ENCODE results near the gene FABP7. TPM values are rescaled to one million over a fixed set of nuclear protein-coding genes. Genes with fewer than 3 reads are reported as not detected.

The FABP7 gene
- total and polyA plus RNA-seq, 2 donors from 2014 or later: not detected

GRCh38 chr6:122766256-122766655 lies 13.3 kb upstream of the FABP7 start:
- no peak for TF ChIP-seq CTCF (IDR thresholded peaks at IDR 0.05; ENCODE audit: borderline replicate concordance, extremely low read depth, insufficient read depth)
- H3K9ac ChIP-seq (ENCODE audit: low read length in 3 of 3): no peak overlapping the region
- H3K9me3 ChIP-seq (ENCODE audit: control insufficient read depth in 2 of 3, insufficient read depth in 1 of 3, low read length in 3 of 3): no peaks in the 10 kb centered on the region
- no peaks in the 10 kb centered on the region for H3K36me3 ChIP-seq (ENCODE audit: control insufficient read depth in 2 of 3, insufficient read depth in 3 of 3, low read length in 3 of 3)
- peaks cover 0 to 6% (median 0%) of the 10 kb centered on the region in 3 donors for H3K4me1 ChIP-seq (ENCODE audit: control insufficient read depth in 2 of 3, insufficient read depth in 2 of 3, low read depth in 1 of 3, low read length in 3 of 3)
- H3K4me3 ChIP-seq (ENCODE audit: low read length in 3 of 3): no peak overlapping the region
- DNase-seq (no peak), FAIRE-seq (no peak)
- intact Hi-C loops (cut with DNase I): no loop called here
- no peaks in the 10 kb centered on the region for H3K27me3 ChIP-seq (ENCODE audit: control insufficient read depth, insufficient read depth, low read length)
- H3K27ac ChIP-seq (ENCODE audit: low read depth in 2 of 2, low read length in 2 of 2): no peak overlapping the region

- Histone ChIP-seq H3K9me3 (ENCODE audit: control insufficient read depth in 2 of 3, insufficient read depth in 1 of 3, low read length in 3 of 3) (no peaks in the 10 kb centered on the region), H3K27ac (ENCODE audit: low read depth in 2 of 2, low read length in 2 of 2) (no peak overlapping the region), H3K9ac (ENCODE audit: low read length in 3 of 3) (no peak overlapping the region), H3K27me3 (ENCODE audit: control insufficient read depth, insufficient read depth, low read length) (no peaks in the 10 kb centered on the region), H3K36me3 (ENCODE audit: control insufficient read depth in 2 of 3, insufficient read depth in 3 of 3, low read length in 3 of 3) (no peaks in the 10 kb centered on the region), H3K4me3 (ENCODE audit: low read length in 3 of 3) (peak overlapping the region in 1 of 3 donors; percentile 44), H3K4me1 (ENCODE audit: control insufficient read depth in 2 of 3, insufficient read depth in 2 of 3, low read depth in 1 of 3, low read length in 3 of 3) (peaks cover 0 to 6% (median 0%) of the 10 kb centered on the region in 3 donors)
- no peak for TF ChIP-seq CTCF (IDR thresholded peaks at IDR 0.05; ENCODE audit: borderline replicate concordance, extremely low read depth, insufficient read depth)
- DNase-seq (no peak), FAIRE-seq (no peak)
- intact Hi-C loops (cut with DNase I): no loop called here
Observed at GRCh38 chr6:122770835-122771601, 8.5 kb upstream of the FABP7 start.

DNA sequence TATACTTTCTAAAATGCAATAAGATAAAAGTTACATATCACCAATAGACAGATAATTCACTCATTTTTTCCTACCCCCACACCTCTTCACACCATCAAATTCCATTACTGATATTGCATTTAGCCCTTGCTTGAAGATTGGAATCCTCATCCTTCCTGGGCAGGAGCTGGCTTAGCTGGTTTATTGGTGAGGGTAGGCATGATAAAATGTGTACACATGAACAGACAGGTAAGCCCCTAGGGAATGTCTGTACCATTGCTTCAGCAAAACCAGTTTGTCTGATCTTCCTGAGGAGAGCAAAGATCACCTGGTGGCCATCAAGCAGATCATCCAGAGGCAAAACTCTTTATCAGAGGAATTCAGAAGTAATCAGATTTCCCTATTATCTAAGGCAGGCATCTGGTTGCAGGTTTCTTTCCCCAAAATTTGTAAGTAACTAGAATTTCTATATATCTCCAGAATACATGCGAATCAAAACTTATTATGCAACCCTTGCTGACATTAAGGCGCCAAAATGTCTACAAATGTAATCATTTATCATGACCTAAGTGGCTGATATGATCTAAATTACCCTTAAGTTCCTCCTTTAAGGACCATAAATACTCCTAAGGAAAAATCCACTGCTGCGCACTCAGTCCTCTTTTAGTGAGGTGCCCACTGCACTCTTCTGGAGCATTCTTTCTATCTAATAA lies 6.6 kb upstream of the FABP7 start:
- Histone ChIP-seq H3K27ac (ENCODE audit: low read depth in 2 of 2, low read length in 2 of 2) (no peak overlapping the region), H3K4me1 (ENCODE audit: control insufficient read depth in 2 of 3, insufficient read depth in 2 of 3, low read depth in 1 of 3, low read length in 3 of 3) (peaks cover 0 to 6% (median 0%) of the 10 kb centered on the region in 3 donors), H3K9ac (ENCODE audit: low read length in 3 of 3) (no peak overlapping the region), H3K36me3 (ENCODE audit: control insufficient read depth in 2 of 3, insufficient read depth in 3 of 3, low read length in 3 of 3) (no peaks in the 10 kb centered on the region), H3K4me3 (ENCODE audit: low read length in 3 of 3) (no peak overlapping the region), H3K9me3 (ENCODE audit: control insufficient read depth in 2 of 3, insufficient read depth in 1 of 3, low read length in 3 of 3) (no peaks in the 10 kb centered on the region), H3K27me3 (ENCODE audit: control insufficient read depth, insufficient read depth, low read length) (no peaks in the 10 kb centered on the region)
- FAIRE-seq (no peak), DNase-seq (no peak)
- TF ChIP-seq CTCF (IDR thresholded peaks at IDR 0.05; ENCODE audit: borderline replicate concordance, extremely low read depth, insufficient read depth): no peak
- intact Hi-C loops (cut with DNase I): no loop called here

All from kidney (tissue), 14 donors.